SK-MEL-5 (cell line): ENCODE data around the gene PLA2G4E. TPM values are rescaled to one million over a fixed set of nuclear protein-coding genes. Genes with fewer than 3 reads are reported as not detected.

Experiments used
- DNase-seq: peaks from one replicate; pipeline ENCODE4 v3.0.0-alpha.2; 2016; ENCODE audit warnings: low read depth, low spot score
- in situ Hi-C: cut with HindIII; loops from 2 replicates; pipeline ENCODE4 v1.10.0; 2016; ENCODE audit warnings: low sequenced_read_pairs, high pct_unique_total_duplicates, low pct_unique_long_range_greater_than_20kb
- total RNA-seq: library from RNA; depleted of rRNA; stranded (reverse); fragments of >200 nt; shearing (Covaris generic); gene quantifications from 2 replicates; pipeline ENCODE4 v1.2.3, GENCODE V29; 2014

Gene PLA2G4E
- total RNA-seq, 1 experiment from 2014 or later = not detected

GRCh38 chr15:41988896-41989572 lies 31.8 kb downstream of the PLA2G4E start:
- no peak for DNase-seq
- in situ Hi-C loops = no loop called here

GRCh38 chr15:41987925-41988275 lies 32.9 kb downstream of the PLA2G4E start:
- DNase-seq = no peak
- in situ Hi-C loops = no loop called here

- no peak for DNase-seq
- in situ Hi-C loops = no loop called here
Observed at GRCh38 chr15:41987246-41987924, 33.5 kb downstream of the PLA2G4E start.

- in situ Hi-C loops = no loop called here
- no peak for DNase-seq
Observed at GRCh38 chr15:41985236-41986160, 35.3 kb downstream of the PLA2G4E start.

GRCh38 chr15:41984622-41985021 lies 36.2 kb downstream of the PLA2G4E start:
- in situ Hi-C loops = no loop called here
- DNase-seq = no peak

GRCh38 chr15:41983621-41984571 lies 36.9 kb downstream of the PLA2G4E start:
- DNase-seq = no peak
- in situ Hi-C loops = no loop called here

- no peak for DNase-seq
- in situ Hi-C loops = no loop called here
Observed at GRCh38 chr15:41983221-41983620, 37.6 kb downstream of the PLA2G4E start.

GRCh38 chr15:41982133-41982930 lies 38.5 kb downstream of the PLA2G4E start:
- in situ Hi-C loops = no loop called here
- no peak for DNase-seq

GRCh38 chr15:41981371-41982132 lies 39.3 kb downstream of the PLA2G4E start:
- in situ Hi-C loops = no loop called here
- DNase-seq = no peak

GRCh38 chr15:41980654-41981323 lies 40.1 kb downstream of the PLA2G4E start:
- in situ Hi-C loops = no loop called here

GRCh38 chr15:41979493-41980266 lies 41.2 kb downstream of the PLA2G4E start:
- DNase-seq = no peak
- in situ Hi-C loops = no loop called here

More at GRCh38 chr15:41980654-41981323, 40.1 kb downstream of the PLA2G4E start:
- DNase-seq = no peak

GRCh38 chr15:41978534-41978933 lies 42.3 kb downstream of the PLA2G4E start:
- DNase-seq = no peak
- in situ Hi-C loops = no loop called here

GRCh38 chr15:41977757-41978383 lies 43.0 kb downstream of the PLA2G4E start:
- in situ Hi-C loops = no loop called here
- no peak for DNase-seq

- DNase-seq = no peak
- in situ Hi-C loops = no loop called here
Observed at GRCh38 chr15:41975669-41976068, 45.2 kb downstream of the PLA2G4E start.
